HCT116 (cell line): Measurements from ENCODE around the gene OPCML. TPM values are rescaled to one million over a fixed set of nuclear protein-coding genes. Genes with fewer than 3 reads are reported as not detected.

Experiments
- ATAC-seq: fragments of 200-7000 bp; cut with Tn5 transposase; 2 replicates; pipeline ENCODE4 v1.9.1; 2020; ENCODE audit warnings: mild to moderate bottlenecking, moderate library complexity
- BruUV-seq: library from RNA; stranded (reverse); fragments of 400-500 nt; replicated peaks from 2 replicates; lab custom pipeline; 2021; lab: Mats Ljungman, UMichigan
- CTCF ChIA-PET: fragments of 300-600 bp; sonication (Branson Sonifier 250); formaldehyde crosslinking; loops from one replicate; lab custom pipeline; 2021; ENCODE audit warnings: antibody characterized with exemption; lab: Charles Lee
- POLR2A ChIA-PET: fragments of 300-600, 350-600 bp; sonication (Branson Sonifier 250); formaldehyde crosslinking; loops from one replicate; lab custom pipeline; 2021; ENCODE audit warnings: antibody characterized with exemption; lab: Charles Lee
- RAD21 ChIA-PET, 2 experiments: fragments of 300-600 bp; sonication (Branson Sonifier 250); formaldehyde crosslinking; loops; one replicate each; lab custom pipeline; 2023; ENCODE audit warnings: low total read pairs in 2 of 2; ENCODE audit not compliant: uncharacterized antibody in 2 of 2, unreplicated experiment in 2 of 2, low non-redundant PET in 1 of 2; lab: Charles Lee
- DNase-seq: peaks from one replicate; pipeline ENCODE4 v3.0.0-alpha.2; 2010; ENCODE audit warnings: low read depth, low spot score
- H2AFZ ChIP-seq: fragments of 200-600 bp; shearing (Covaris generic), sonication (generic); 2 replicates; pipeline ENCODE4 v1.6.1; 2017; ENCODE audit warnings: low read depth, mixed run types, mixed read lengths, antibody characterized with exemption, low read length; ENCODE audit not compliant: poor library complexity, severe bottlenecking
- H3K27ac ChIP-seq: 2 replicates; pipeline ENCODE4 v1.5.1; 2012; ENCODE audit warnings: low read depth, low read length
- H3K27me3 ChIP-seq: fragments of 200-600 bp; sonication (generic); 2 replicates; pipeline ENCODE4 v1.6.1; 2016; ENCODE audit warnings: mixed run types, low read length, mixed read lengths; ENCODE audit not compliant: insufficient read depth
- H3K36me3 ChIP-seq, 2 experiments: fragments of 200-500 bp in 1 of 2; fragments of 200-600 bp in 1 of 2; sonication (Bioruptor generic) in 1 of 2; sonication (generic) in 1 of 2; 2 replicates each; pipeline versions ENCODE4 v1.5.1 to v1.6.1; 2014 to 2016; ENCODE audit warnings: low read length in 2 of 2, inconsistent platforms in 1 of 2, mixed read lengths in 1 of 2, mixed run types in 1 of 2; ENCODE audit not compliant: insufficient read depth in 2 of 2, control insufficient read depth in 1 of 2
- H3K4me1 ChIP-seq, 2 experiments: fragments of 200-600 bp in 1 of 2; sonication (generic) in 1 of 2; 2 replicates each; pipeline versions ENCODE4 v1.5.1 to v1.6.1; 2012 to 2017; ENCODE audit warnings: low read length in 2 of 2, inconsistent platforms in 1 of 2, mild to moderate bottlenecking in 1 of 2, mixed read lengths in 1 of 2, mixed run types in 1 of 2, moderate library complexity in 1 of 2; ENCODE audit not compliant: insufficient read depth in 2 of 2, control insufficient read depth in 1 of 2
- H3K4me2 ChIP-seq: fragments of 200-600 bp; sonication (generic); 2 replicates; pipeline ENCODE4 v1.6.1; 2017; ENCODE audit warnings: mixed run types, low read length, mixed read lengths
- H3K4me3 ChIP-seq, 2 experiments: fragments of 200-600 bp in 1 of 2; sonication (generic) in 1 of 2; replicated peaks in 1 of 2; 2 replicates each; pipeline ENCODE4 v1.5.1; 2011 to 2016; ENCODE audit warnings: low read length in 2 of 2, control low read depth in 1 of 2, low read depth in 1 of 2, mild to moderate bottlenecking in 1 of 2, mixed read lengths in 1 of 2, mixed run types in 1 of 2
- H3K79me2 ChIP-seq: fragments of 200-600 bp; sonication (generic); 2 replicates; pipeline ENCODE4 v1.6.1; 2017; ENCODE audit warnings: mild to moderate bottlenecking, mixed run types, low read length, moderate library complexity, mixed read lengths; ENCODE audit not compliant: insufficient read depth
- H3K9ac ChIP-seq: fragments of 200-600 bp; sonication (generic); 2 replicates; pipeline ENCODE4 v1.6.1; 2016; ENCODE audit warnings: low read length, mixed read lengths
- H3K9me2 ChIP-seq: fragments of 200-600 bp; sonication (generic), shearing (Covaris generic); 2 replicates; pipeline ENCODE4 v1.6.1; 2017; ENCODE audit warnings: mixed run types, mild to moderate bottlenecking, moderate library complexity; ENCODE audit not compliant: insufficient read depth
- H3K9me3 ChIP-seq, 2 experiments: fragments of 200-500 bp in 1 of 2; fragments of 200-600 bp in 1 of 2; sonication (Bioruptor generic) in 1 of 2; sonication (generic) in 1 of 2; 2 replicates each; pipeline ENCODE4 v1.6.1; 2014 to 2017; ENCODE audit warnings: low read length in 2 of 2, mixed read lengths in 2 of 2, inconsistent platforms in 1 of 2, low read depth in 1 of 2, mild to moderate bottlenecking in 1 of 2, mixed run types in 1 of 2, moderate library complexity in 1 of 2; ENCODE audit not compliant: control insufficient read depth in 1 of 2, insufficient read depth in 1 of 2
- H4K20me1 ChIP-seq: fragments of 200-600 bp; sonication (generic), shearing (Covaris generic); 2 replicates; pipeline ENCODE4 v1.6.1; 2017; ENCODE audit warnings: mixed run types, mild to moderate bottlenecking, moderate library complexity; ENCODE audit not compliant: insufficient read depth
- CBX3 ChIP-seq: IDR thresholded peaks from 2 replicates; pipeline ENCODE4 v1.6.1; 2012; ENCODE audit warnings: low read depth
- ELF1 ChIP-seq: IDR thresholded peaks from 2 replicates; pipeline ENCODE4 v1.6.1; 2012; ENCODE audit warnings: low read depth, borderline replicate concordance
- JUND ChIP-seq: IDR thresholded peaks from 2 replicates; pipeline ENCODE4 v1.6.1; 2012
- TCF7L2 ChIP-seq: IDR thresholded peaks from 2 replicates; pipeline ENCODE4 v1.7.0; 2011; ENCODE audit warnings: borderline replicate concordance, inconsistent platforms; ENCODE audit not compliant: insufficient read depth, insufficient read length; ENCODE audit errors: extremely low read depth
- ZFX ChIP-seq: fragments of 450-650 bp; IDR thresholded peaks from 2 replicates; pipeline ENCODE4 v1.6.1; 2017
- intact Hi-C: fragments of 100-400 bp; cut with micrococcal nuclease; formaldehyde crosslinking; loops from 2 replicates; pipeline ENCODE4 v1.10.0; 2022
- total RNA-seq: library from RNA; stranded (reverse); gene quantifications from one replicate; pipeline ENCODE4 v1.2.1, GENCODE V29; 2021; ENCODE audit not compliant: unreplicated experiment

OPCML gene
- total RNA-seq, 1 experiment from 2014 or later: not detected

GRCh38 chr11:132876705-132877104, 655.6 kb downstream of the OPCML start:
- ATAC-seq: no peak
- no peak overlapping the region for H3K4me2 ChIP-seq
- H3K36me3 ChIP-seq: no peaks in the 10 kb centered on the region
- TF ChIP-seq CBX3: no peak
- ChIA-PET CTCF (no interaction called here), RAD21 (no interaction called here), POLR2A (no interaction called here)
- DNase-seq: no peak
- H3K27me3 ChIP-seq: no peaks in the 10 kb centered on the region
- no peaks in the 10 kb centered on the region for H4K20me1 ChIP-seq
- H3K4me1 ChIP-seq: no peaks in the 10 kb centered on the region
- H3K27ac ChIP-seq: no peak overlapping the region
- intact Hi-C loops: no loop called here
- no peaks in the 10 kb centered on the region for H3K9me2 ChIP-seq
- H3K9me3 ChIP-seq: peaks cover 12 to 17% of the 10 kb centered on the region in 2 experiments; a peak in 2 of 4 replicates
- H2AFZ ChIP-seq: no peak overlapping the region
- no peaks in the 10 kb centered on the region for H3K79me2 ChIP-seq
- no peak overlapping the region for H3K9ac ChIP-seq
- BruUV-seq: no TSS peak
- H3K4me3 ChIP-seq: no peak overlapping the region

GRCh38 chr11:132876239-132876638, 656.1 kb downstream of the OPCML start:
- Histone ChIP-seq H3K4me1 (no peaks in the 10 kb centered on the region), H3K79me2 (no peaks in the 10 kb centered on the region), H3K4me3 (no peak overlapping the region), H3K27ac (no peak overlapping the region), H3K27me3 (no peaks in the 10 kb centered on the region), H3K9me3 (peaks cover 12 to 21% of the 10 kb centered on the region in 2 experiments; a peak in 2 of 4 replicates), H3K9me2 (no peaks in the 10 kb centered on the region), H2AFZ (no peak overlapping the region), H3K9ac (no peak overlapping the region), H4K20me1 (no peaks in the 10 kb centered on the region), H3K36me3 (no peaks in the 10 kb centered on the region), H3K4me2 (no peak overlapping the region)
- TF ChIP-seq ZFX (no peak), TCF7L2 (no peak), JUND (no peak), ELF1 (no peak), CBX3 (no peak)
- DNase-seq (no peak), ATAC-seq (no peak)
- CTCF ChIA-PET: no interaction called here
- intact Hi-C loops: no loop called here
- RAD21 ChIA-PET: no interaction called here
- no TSS peak for BruUV-seq
- POLR2A ChIA-PET: no interaction called here
